OCI-LY3 (cell line): ENCODE data around the gene GJB5.

Source experiments
- EZH2phosphoT487 ChIP-seq: fragments of 200-600 bp; shearing (Covaris generic); IDR thresholded peaks from 2 replicates; pipeline ENCODE4 v1.6.1; 2018; ENCODE audit warnings: antibody characterized with exemption, mixed run types, low read depth
- TF ChIP-seq, protein P1 (sequence below): fragments of 200-600, 300-600 bp; sonication (generic); IDR thresholded peaks from 2 replicates; pipeline ENCODE4 v1.5.1; 2014; ENCODE audit warnings: antibody characterized with exemption, low read length, low read depth

DNA sequence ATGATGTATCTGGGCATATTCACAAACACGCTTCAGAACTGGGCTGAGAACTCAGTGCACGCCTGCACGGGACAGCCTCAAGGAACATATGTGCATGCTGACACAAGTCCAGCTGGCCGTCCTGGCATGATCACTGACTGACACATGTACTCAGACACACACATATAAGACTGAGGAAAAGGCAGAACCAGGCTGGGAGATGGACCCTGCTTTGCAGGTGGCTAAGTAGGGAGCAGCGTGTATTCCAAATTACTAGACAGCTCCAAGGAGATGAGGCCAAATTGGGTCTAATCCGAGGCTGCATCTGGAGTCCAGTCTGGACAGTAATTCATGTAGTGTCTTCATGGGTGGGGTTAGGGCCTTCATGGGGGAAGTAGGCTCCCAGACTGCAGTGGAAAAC is 41.4 kb upstream of the GJB5 start:
- TF ChIP-seq, protein P1, sequence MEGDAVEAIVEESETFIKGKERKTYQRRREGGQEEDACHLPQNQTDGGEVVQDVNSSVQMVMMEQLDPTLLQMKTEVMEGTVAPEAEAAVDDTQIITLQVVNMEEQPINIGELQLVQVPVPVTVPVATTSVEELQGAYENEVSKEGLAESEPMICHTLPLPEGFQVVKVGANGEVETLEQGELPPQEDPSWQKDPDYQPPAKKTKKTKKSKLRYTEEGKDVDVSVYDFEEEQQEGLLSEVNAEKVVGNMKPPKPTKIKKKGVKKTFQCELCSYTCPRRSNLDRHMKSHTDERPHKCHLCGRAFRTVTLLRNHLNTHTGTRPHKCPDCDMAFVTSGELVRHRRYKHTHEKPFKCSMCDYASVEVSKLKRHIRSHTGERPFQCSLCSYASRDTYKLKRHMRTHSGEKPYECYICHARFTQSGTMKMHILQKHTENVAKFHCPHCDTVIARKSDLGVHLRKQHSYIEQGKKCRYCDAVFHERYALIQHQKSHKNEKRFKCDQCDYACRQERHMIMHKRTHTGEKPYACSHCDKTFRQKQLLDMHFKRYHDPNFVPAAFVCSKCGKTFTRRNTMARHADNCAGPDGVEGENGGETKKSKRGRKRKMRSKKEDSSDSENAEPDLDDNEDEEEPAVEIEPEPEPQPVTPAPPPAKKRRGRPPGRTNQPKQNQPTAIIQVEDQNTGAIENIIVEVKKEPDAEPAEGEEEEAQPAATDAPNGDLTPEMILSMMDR: no peak
- no peak for TF ChIP-seq EZH2phosphoT487
